Measurements from ENCODE around the gene CCL1. TPM values are rescaled to one million over a fixed set of nuclear protein-coding genes. Genes with fewer than 3 reads are reported as not detected.

CCL1 gene
- total RNA-seq, 1 donor = not detected

DNA sequence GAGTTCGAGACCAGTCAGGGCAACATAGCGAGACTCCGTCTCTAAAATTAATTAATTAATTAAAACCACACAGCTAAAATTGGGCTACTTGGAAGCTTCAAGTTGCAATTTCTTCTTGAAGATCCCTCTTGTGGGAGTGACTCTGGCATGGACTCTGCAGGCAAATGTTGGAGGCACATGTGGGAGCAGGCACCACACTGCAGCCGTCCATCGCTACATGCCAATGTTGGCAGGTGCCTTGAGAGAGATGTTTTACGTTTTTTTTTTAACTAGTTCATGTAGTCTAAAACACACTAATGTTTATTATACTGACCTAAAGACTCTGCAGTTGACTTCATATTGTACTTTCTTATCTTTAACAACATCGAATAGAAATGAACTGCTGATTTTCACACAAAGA lies 51.7 kb downstream of the CCL1 start:
- Histone ChIP-seq H3K4me1 (ENCODE audit: insufficient read depth, low read length) (peaks cover 51% of the 10 kb centered on the region), H3K4me3 (ENCODE audit: low read length) (no peak overlapping the region), H3K27me3 (ENCODE audit: insufficient read depth, low read length) (peaks cover 6% of the 10 kb centered on the region), H3K9me3 (ENCODE audit: low read depth, low read length) (no peaks in the 10 kb centered on the region)

Other genes with a start within 250 kb of the CCL1 start
- 2.2 TPM for gene CCL2, start 107.9 kb downstream of the CCL1 start, total RNA-seq
- gene CCL7, start 93.0 kb downstream of the CCL1 start, total RNA-seq = 3.1 TPM
- not detected for gene CCL11, start 77.5 kb downstream of the CCL1 start, total RNA-seq
- gene CCL8, start 43.8 kb downstream of the CCL1 start, total RNA-seq = not detected
- gene CCL13, start 6.8 kb downstream of the CCL1 start, total RNA-seq = not detected
- not detected for gene TMEM132E, start 216.3 kb upstream of the CCL1 start, total RNA-seq